AG10803 (cell line): ENCODE measurements around the gene CDK9.

Source experiments
- DNase-seq: peaks from one replicate; pipeline ENCODE4 v3.0.0; 2010; ENCODE audit warnings: low read depth
- H3K4me3 ChIP-seq: 2 replicates; pipeline ENCODE4 v1.5.1; 2011; ENCODE audit warnings: mild to moderate bottlenecking, low read length, control low read depth
- CTCF ChIP-seq: conservative IDR thresholded peaks from 2 replicates; pipeline ENCODE4 v1.5.1; 2011; ENCODE audit warnings: mild to moderate bottlenecking, low read length, control low read depth, inconsistent platforms

Gene CDK9

GRCh38 chr9:127770583-127770904 is 15.3 kb upstream of the CDK9 start:
- no peak for DNase-seq
- no peak for TF ChIP-seq CTCF
- no peak overlapping the region for H3K4me3 ChIP-seq

- TF ChIP-seq CTCF, result no peak
- H3K4me3 ChIP-seq, result peak overlapping the region; percentile 56
- DNase-seq, result peak; percentile 94
Observed at GRCh38 chr9:127770905-127771569, 14.8 kb upstream of the CDK9 start.

GRCh38 chr9:127771570-127772189 is 14.2 kb upstream of the CDK9 start:
- DNase-seq, result no peak

DNA sequence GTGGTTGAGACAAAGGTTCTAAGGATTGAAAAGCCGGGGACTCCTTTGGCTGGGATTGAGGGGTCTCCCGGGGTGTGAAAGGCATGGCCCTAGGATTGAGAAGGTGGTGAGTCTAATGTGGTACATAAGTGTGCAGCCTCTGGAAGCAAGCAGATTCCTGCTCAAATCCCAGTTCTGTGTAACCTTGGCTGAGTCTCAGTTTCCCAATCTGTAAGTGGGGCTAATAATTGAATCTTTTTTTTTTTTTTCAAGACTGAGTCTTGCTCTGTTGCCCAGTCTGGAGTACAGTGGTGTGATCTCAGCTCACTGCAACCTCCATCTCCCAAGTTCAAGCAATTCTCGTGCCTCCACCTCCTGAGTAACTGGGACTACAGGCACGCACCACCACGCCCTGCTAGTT is 13.2 kb upstream of the CDK9 start:
- TF ChIP-seq CTCF, result no peak
- no peak for DNase-seq
- no peak overlapping the region for H3K4me3 ChIP-seq

More at GRCh38 chr9:127771570-127772189, 14.2 kb upstream of the CDK9 start:
- no peak for TF ChIP-seq CTCF
- peak overlapping the region; percentile 56 for H3K4me3 ChIP-seq

DNA sequence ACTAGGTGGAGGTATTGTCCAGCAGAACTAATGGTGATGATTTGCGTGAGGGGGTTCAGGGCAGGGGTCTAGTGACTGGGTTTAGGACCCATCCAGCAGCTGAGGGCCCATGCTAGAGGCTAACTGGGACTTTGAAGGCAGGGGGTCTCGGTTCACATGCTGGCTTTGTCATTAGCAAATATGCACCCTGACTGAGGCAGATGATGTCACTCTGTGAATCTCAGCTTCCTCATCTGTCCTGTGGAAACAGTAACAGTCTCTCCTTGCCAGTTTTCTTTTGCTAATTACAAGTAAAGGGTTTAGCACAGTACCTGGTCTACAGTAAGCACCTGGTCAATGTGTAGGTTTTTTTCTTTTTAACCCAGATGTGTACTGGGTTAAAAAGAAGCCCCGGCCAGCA is 12.6 kb upstream of the CDK9 start:
- TF ChIP-seq CTCF, result no peak
- DNase-seq, result no peak
- H3K4me3 ChIP-seq, result no peak overlapping the region

DNA sequence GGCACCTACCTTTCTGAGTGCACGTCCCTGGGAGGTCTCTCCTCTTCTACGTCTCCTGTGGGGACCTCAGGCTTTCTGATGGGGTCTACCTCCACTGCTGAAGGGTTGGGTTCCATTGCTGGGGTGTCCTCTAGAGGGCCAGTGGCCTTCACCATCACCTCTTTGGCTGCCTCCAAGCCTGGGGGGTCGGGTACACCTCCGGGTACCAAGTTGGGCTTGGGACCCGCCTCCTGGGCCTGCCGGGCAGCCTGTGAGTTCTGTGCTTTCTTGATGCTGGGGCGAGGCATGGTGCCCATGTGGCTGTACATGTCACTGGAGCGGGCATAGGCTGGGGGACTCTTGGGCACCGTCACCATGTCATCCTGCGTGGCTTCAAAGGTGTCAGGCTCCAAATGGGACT is 11.9 kb upstream of the CDK9 start:
- no peak for DNase-seq
- no peak for TF ChIP-seq CTCF
- no peak overlapping the region for H3K4me3 ChIP-seq

- TF ChIP-seq CTCF, result no peak
- no peak for DNase-seq
- H3K4me3 ChIP-seq, result no peak overlapping the region
Observed at GRCh38 chr9:127776195-127776923, 9.5 kb upstream of the CDK9 start.
